Caco-2 (cell line): ENCODE data around the gene NFIC. TPM values are rescaled to one million over a fixed set of nuclear protein-coding genes. Genes with fewer than 3 reads are reported as not detected.
"Not testable (repeated sequence)": the region's sequence is repeated elsewhere in the genome, so short reads cannot be mapped to it uniquely, and the experiment has no call there.

Experiments used
- BruUV-seq: library from RNA; stranded (reverse); fragments of 400-500 nt; replicated peaks from 2 replicates; lab custom pipeline; 2021; lab: Mats Ljungman, UMichigan
- CTCF ChIA-PET: fragments of 300-600 bp; sonication (Branson Sonifier 250); formaldehyde crosslinking; loops from one replicate; lab custom pipeline; 2022; ENCODE audit warnings: antibody characterized with exemption; lab: Charles Lee
- POLR2A ChIA-PET: fragments of 300-600 bp; sonication (Branson Sonifier 250); formaldehyde crosslinking; loops from one replicate; lab custom pipeline; 2022; ENCODE audit warnings: antibody characterized with exemption; lab: Charles Lee
- DNase-seq, 2 experiments: peaks; one replicate each; pipeline versions ENCODE4 v3.0.0 to v3.0.0-alpha.2; 2020 to 2022
- H3K27me3 ChIP-seq: replicated peaks from 2 replicates; pipeline ENCODE4 v1.6.0; 2011; ENCODE audit warnings: low read length; ENCODE audit not compliant: control insufficient read depth, insufficient read depth
- H3K36me3 ChIP-seq: 2 replicates; pipeline ENCODE4 v1.5.1; 2011; ENCODE audit warnings: low read length; ENCODE audit not compliant: control insufficient read depth, insufficient read depth
- H3K4me1 ChIP-seq: fragments of 250-450 bp; sonication (Bioruptor Pico); 2 replicates; pipeline ENCODE4 v1.5.1; 2020; ENCODE audit warnings: mild to moderate bottlenecking
- H3K4me3 ChIP-seq: 2 replicates; pipeline ENCODE4 v1.5.1; 2011; ENCODE audit warnings: low read depth, mild to moderate bottlenecking, control low read depth, low read length
- H3K9me3 ChIP-seq: fragments of 250-450 bp; sonication (Bioruptor Pico); 2 replicates; pipeline ENCODE4 v1.5.1; 2020; ENCODE audit warnings: mild to moderate bottlenecking, moderate library complexity
- H3K27ac Mint-ChIP-seq: one replicate; pipeline ENCODE4 v1.8.0; 2022; ENCODE audit warnings: mixed read lengths; ENCODE audit not compliant: unreplicated experiment
- H3K27me3 Mint-ChIP-seq: one replicate; pipeline ENCODE4 v1.8.0; 2022; ENCODE audit warnings: mixed read lengths; ENCODE audit not compliant: insufficient read depth, unreplicated experiment
- H3K36me3 Mint-ChIP-seq: one replicate; pipeline ENCODE4 v1.8.0; 2022; ENCODE audit warnings: mild to moderate bottlenecking, mixed read lengths; ENCODE audit not compliant: insufficient read depth, unreplicated experiment
- H3K4me1 Mint-ChIP-seq: one replicate; pipeline ENCODE4 v1.8.0; 2022; ENCODE audit warnings: low read depth, mixed read lengths; ENCODE audit not compliant: unreplicated experiment
- H3K4me3 Mint-ChIP-seq: one replicate; pipeline ENCODE4 v1.8.0; 2022; ENCODE audit warnings: mild to moderate bottlenecking, moderate library complexity, mixed read lengths; ENCODE audit not compliant: unreplicated experiment
- H3K9me3 Mint-ChIP-seq: one replicate; pipeline ENCODE4 v1.8.0; 2022; ENCODE audit warnings: mixed read lengths; ENCODE audit not compliant: unreplicated experiment
- intact Hi-C: fragments of 100-400 bp; cut with micrococcal nuclease; formaldehyde crosslinking; loops from one replicate; pipeline ENCODE4 v1.10.0; 2022; ENCODE audit not compliant: unreplicated experiment
- total RNA-seq: library from RNA; stranded (reverse); gene quantifications from 2 replicates; pipeline ENCODE4 v1.2.3, GENCODE V29; 2022
- TF ChIP-seq, protein P1 (sequence below), 2 experiments: fragments of 200-600 bp in 1 of 2; IDR thresholded peaks; 1 replicate in 1 of 2; 2 replicates in 1 of 2; pipeline versions ENCODE4 v1.5.1 to v1.8.0; 2011 to 2022; ENCODE audit warnings: antibody characterized with exemption in 1 of 2, control low read depth in 1 of 2, inconsistent platforms in 1 of 2, low read depth in 1 of 2, low read length in 1 of 2, mild to moderate bottlenecking in 1 of 2, moderate library complexity in 1 of 2; ENCODE audit not compliant: insufficient read depth in 1 of 2, severe bottlenecking in 1 of 2, unreplicated experiment in 1 of 2

The NFIC gene
- total RNA-seq, 1 experiment from 2014 or later: 5.1 TPM

DNA sequence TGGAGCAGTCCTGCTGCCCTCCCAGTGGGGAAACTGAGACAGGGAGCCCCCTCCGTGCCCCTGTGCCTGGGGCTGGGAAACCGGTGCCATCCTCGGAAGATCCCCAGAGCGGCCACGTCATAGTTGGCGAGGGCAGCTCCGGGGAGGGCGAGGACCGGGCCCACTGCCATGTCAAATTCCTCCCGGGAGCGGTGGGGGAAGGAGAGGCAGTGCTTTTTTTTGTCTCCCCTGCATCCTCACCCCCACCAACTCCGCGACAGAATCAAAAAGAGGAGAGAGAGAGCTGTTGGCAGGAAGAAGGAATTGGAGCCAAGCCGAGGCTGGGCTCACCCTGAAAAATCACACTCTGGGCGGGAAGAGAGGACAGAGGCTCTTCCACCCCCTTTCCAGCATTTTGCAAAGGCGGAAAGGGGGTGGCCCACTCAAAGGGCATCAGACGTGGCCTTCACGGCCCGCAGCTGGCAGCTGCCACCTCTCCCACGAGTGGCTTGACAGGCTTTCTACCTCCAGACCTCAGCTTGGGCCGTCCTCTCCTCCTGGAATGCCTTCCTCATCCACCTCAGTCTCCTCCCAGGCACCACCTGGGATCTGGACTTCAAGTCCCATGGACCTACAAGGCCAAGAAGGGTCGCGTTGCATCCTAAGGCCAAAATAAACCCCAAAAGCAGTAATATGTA is 19.6 kb upstream of the NFIC start:
- Histone ChIP-seq H3K27me3 (no peaks in the 10 kb centered on the region), H3K9me3 (no peaks in the 10 kb centered on the region), H3K36me3 (no peaks in the 10 kb centered on the region), H3K4me1 (no peaks in the 10 kb centered on the region), H3K4me3 (no peak overlapping the region)
- DNase-seq: no peak
- intact Hi-C loops: no loop called here
- H3K27me3 Mint-ChIP-seq: no peaks in the 10 kb centered on the region
- H3K36me3 Mint-ChIP-seq: peaks cover 5% of the 10 kb centered on the region
- H3K27ac Mint-ChIP-seq: no peak overlapping the region
- ChIA-PET CTCF (no interaction called here), POLR2A (no interaction called here)
- no peak overlapping the region for H3K4me3 Mint-ChIP-seq
- TF ChIP-seq, protein P1, sequence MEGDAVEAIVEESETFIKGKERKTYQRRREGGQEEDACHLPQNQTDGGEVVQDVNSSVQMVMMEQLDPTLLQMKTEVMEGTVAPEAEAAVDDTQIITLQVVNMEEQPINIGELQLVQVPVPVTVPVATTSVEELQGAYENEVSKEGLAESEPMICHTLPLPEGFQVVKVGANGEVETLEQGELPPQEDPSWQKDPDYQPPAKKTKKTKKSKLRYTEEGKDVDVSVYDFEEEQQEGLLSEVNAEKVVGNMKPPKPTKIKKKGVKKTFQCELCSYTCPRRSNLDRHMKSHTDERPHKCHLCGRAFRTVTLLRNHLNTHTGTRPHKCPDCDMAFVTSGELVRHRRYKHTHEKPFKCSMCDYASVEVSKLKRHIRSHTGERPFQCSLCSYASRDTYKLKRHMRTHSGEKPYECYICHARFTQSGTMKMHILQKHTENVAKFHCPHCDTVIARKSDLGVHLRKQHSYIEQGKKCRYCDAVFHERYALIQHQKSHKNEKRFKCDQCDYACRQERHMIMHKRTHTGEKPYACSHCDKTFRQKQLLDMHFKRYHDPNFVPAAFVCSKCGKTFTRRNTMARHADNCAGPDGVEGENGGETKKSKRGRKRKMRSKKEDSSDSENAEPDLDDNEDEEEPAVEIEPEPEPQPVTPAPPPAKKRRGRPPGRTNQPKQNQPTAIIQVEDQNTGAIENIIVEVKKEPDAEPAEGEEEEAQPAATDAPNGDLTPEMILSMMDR (IDR thresholded peaks at IDR 0.05; ENCODE audit: insufficient read depth in 1 of 2, low read depth in 1 of 2, low read length in 1 of 2, severe bottlenecking in 1 of 2, unreplicated experiment in 1 of 2): no peak
- no peaks in the 10 kb centered on the region for H3K9me3 Mint-ChIP-seq
- no peaks in the 10 kb centered on the region for H3K4me1 Mint-ChIP-seq
- BruUV-seq: no TSS peak

DNA sequence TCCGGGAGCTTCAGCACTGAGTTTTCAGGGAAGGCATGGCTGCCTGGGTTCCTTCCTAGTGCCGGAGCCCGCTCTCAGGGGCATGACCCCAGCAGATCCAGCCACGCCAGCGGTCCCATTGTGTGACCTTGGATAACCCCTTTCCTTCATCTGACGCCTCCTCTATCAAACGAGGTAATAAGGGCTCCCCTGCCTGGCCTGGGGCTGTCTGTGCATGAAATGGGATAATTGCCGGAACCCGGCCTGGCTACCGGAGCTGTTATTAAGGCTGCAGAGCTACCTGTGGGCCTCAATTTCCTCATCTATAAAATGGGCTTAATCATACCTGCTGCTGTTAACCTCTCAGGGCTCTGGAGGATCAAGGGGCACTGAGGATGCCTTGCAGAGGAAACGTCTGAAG is 18.3 kb upstream of the NFIC start:
- ChIA-PET POLR2A (no interaction called here), CTCF (no interaction called here)
- no TSS peak for BruUV-seq
- intact Hi-C loops: no loop called here
- no peaks in the 10 kb centered on the region for H3K9me3 ChIP-seq
- H3K27me3 ChIP-seq: no peaks in the 10 kb centered on the region
- Mint-ChIP-seq H3K4me1 (no peaks in the 10 kb centered on the region), H3K27ac (no peak overlapping the region), H3K9me3 (no peaks in the 10 kb centered on the region), H3K36me3 (peaks cover 5% of the 10 kb centered on the region), H3K4me3 (no peak overlapping the region), H3K27me3 (peaks cover 2% of the 10 kb centered on the region)
- TF ChIP-seq, protein P1 (IDR thresholded peaks at IDR 0.05; ENCODE audit: insufficient read depth in 1 of 2, low read depth in 1 of 2, low read length in 1 of 2, severe bottlenecking in 1 of 2, unreplicated experiment in 1 of 2): no peak
- no peak for DNase-seq
- H3K4me1 ChIP-seq: no peaks in the 10 kb centered on the region
- no peak overlapping the region for H3K4me3 ChIP-seq
- no peaks in the 10 kb centered on the region for H3K36me3 ChIP-seq

DNA sequence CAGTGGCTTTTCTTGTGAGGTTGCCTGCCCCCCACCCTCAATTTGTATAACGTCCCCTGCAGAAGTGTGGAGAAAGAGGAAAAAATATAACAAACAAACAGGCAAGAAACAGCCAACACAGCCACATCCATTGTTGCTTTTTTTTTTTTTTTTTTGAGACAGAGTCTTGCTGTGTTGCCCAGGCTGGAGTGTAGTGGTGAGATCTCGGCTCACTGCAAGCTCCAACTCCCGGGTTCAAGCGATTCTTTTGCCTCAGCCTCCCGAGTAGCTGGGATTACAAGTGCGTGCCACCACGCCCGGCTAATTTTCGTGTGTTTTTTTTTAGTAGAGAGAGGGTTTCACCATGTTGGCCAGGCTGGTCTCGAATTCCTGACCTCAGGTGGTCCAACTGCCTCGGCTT is 17.9 kb upstream of the NFIC start:
- H3K27me3 Mint-ChIP-seq, H3K4me1 Mint-ChIP-seq, H3K36me3 Mint-ChIP-seq, H3K27ac Mint-ChIP-seq, H3K36me3 ChIP-seq, BruUV-seq, H3K27me3 ChIP-seq, H3K4me3 ChIP-seq, DNase-seq, intact Hi-C loops, H3K9me3 Mint-ChIP-seq, POLR2A ChIA-PET, H3K9me3 ChIP-seq, H3K4me3 Mint-ChIP-seq, CTCF ChIA-PET, H3K4me1 ChIP-seq: not testable (repeated sequence)
